ENCODE data around the gene FBP2. TPM values are rescaled to one million over a fixed set of nuclear protein-coding genes. Genes with fewer than 3 reads are reported as not detected.

The FBP2 gene
- total and polyA plus RNA-seq, 10 of the 15 experiments (the other 5 are each of a cell fraction or from before 2014, with no cell fraction given) = 0.07 to 1.1 (median 0.12) TPM; not detected in 6

GRCh38 chr9:94577036-94577435 is 16.6 kb downstream of the FBP2 start:
- no peak overlapping the region for H2AFZ ChIP-seq (ENCODE audit: control insufficient read depth, low read depth, low read length)
- ATAC-seq (no peak), DNase-seq (ENCODE audit: low read depth, low spot score) (no peak), FAIRE-seq (no peak)
- intact Hi-C loops (cut with micrococcal nuclease; ENCODE audit: unreplicated experiment) (no loop called here), in situ Hi-C loops (cut with MboI) (no loop called here)
- no peaks in the 10 kb centered on the region for H3K27me3 ChIP-seq (replicated peaks in 1 of 2; ENCODE audit: control insufficient read depth in 2 of 2, insufficient read depth in 2 of 2, low read length in 1 of 2)
- no peak overlapping the region for H3K4me2 ChIP-seq (ENCODE audit: control insufficient read depth, insufficient read depth)
- H3K9ac ChIP-seq (ENCODE audit: control insufficient read depth, insufficient read depth, low read length) = no peak overlapping the region
- H4K20me1 ChIP-seq (ENCODE audit: control insufficient read depth, insufficient read depth) = no peaks in the 10 kb centered on the region
- H3K9me3 ChIP-seq (replicated peaks; ENCODE audit: control insufficient read depth, insufficient read depth, low read length) = no peaks in the 10 kb centered on the region
- H3K36me3 ChIP-seq (ENCODE audit: control insufficient read depth in 2 of 2, insufficient read depth in 2 of 2, low read length in 1 of 2) = no peaks in the 10 kb centered on the region
- TF ChIP-seq ZNF207 (IDR thresholded peaks at IDR 0.05; ENCODE audit: borderline replicate concordance) (no peak), BMI1 (IDR thresholded peaks at IDR 0.05; ENCODE audit: borderline replicate concordance) (no peak), NR2F1 (conservative IDR thresholded peaks at IDR 0.05) (0 out of 2 replicates have a peak, but pooled peaks have one; percentile 27)
- WGBS (ENCODE audit: insufficient coverage, insufficient replicate concordance, low lambda C conversion rate, missing lambda C conversion rate) = 6% methylated on average over 1 of the region's 1 CpG
- ChIA-PET CTCF (no interaction called here), SMC1A (ENCODE audit: uncharacterized antibody, unreplicated experiment) (interaction anchor here (1.1 kb wide), 1 partner anchor 9 kb away, joined by 4 read pairs; no protein-coding TSS in a partner anchor), POLR2A (no interaction called here), RAD21 (ENCODE audit: unreplicated experiment) (no interaction called here)
- no peak overlapping the region for H3K4me3 ChIP-seq
- no peaks in the 10 kb centered on the region; the same call in 1 of the 2 replicates for H3K4me1 ChIP-seq (ENCODE audit: control insufficient read depth, insufficient read depth, low read length)
- no TSS peak for BruUV-seq (replicated peaks)
- H3K79me2 ChIP-seq (ENCODE audit: control insufficient read depth, insufficient read depth, low read length) = no peaks in the 10 kb centered on the region
- no peak overlapping the region for H3K27ac ChIP-seq (ENCODE audit: control insufficient read depth, insufficient read depth)

GRCh38 chr9:94576131-94576530 is 17.5 kb downstream of the FBP2 start:
- H3K9me3 ChIP-seq (replicated peaks; ENCODE audit: control insufficient read depth, insufficient read depth, low read length) = no peaks in the 10 kb centered on the region
- H3K9ac ChIP-seq (ENCODE audit: control insufficient read depth, insufficient read depth, low read length) = no peak overlapping the region
- in situ Hi-C loops (cut with MboI) (no loop called here), intact Hi-C loops (cut with micrococcal nuclease; ENCODE audit: unreplicated experiment) (no loop called here)
- ChIA-PET CTCF (no interaction called here), POLR2A (no interaction called here), RAD21 (ENCODE audit: unreplicated experiment) (no interaction called here), SMC1A (ENCODE audit: uncharacterized antibody, unreplicated experiment) (no interaction called here)
- no peaks in the 10 kb centered on the region for H3K36me3 ChIP-seq (ENCODE audit: control insufficient read depth in 2 of 2, insufficient read depth in 2 of 2, low read length in 1 of 2)
- ATAC-seq (peak; percentile 28; the same call in 1 of the 3 replicates), FAIRE-seq (no peak), DNase-seq (ENCODE audit: low read depth, low spot score) (no peak)
- H2AFZ ChIP-seq (ENCODE audit: control insufficient read depth, low read depth, low read length) = no peak overlapping the region
- no TSS peak for BruUV-seq (replicated peaks)
- no peak overlapping the region for H3K4me3 ChIP-seq
- H3K4me1 ChIP-seq (ENCODE audit: control insufficient read depth, insufficient read depth, low read length) = no peaks in the 10 kb centered on the region; the same call in 1 of the 2 replicates
- no peaks in the 10 kb centered on the region for H3K79me2 ChIP-seq (ENCODE audit: control insufficient read depth, insufficient read depth, low read length)
- no peaks in the 10 kb centered on the region; a peak in 2 of 4 replicates for H3K27me3 ChIP-seq (replicated peaks in 1 of 2; ENCODE audit: control insufficient read depth in 2 of 2, insufficient read depth in 2 of 2, low read length in 1 of 2)
- H3K4me2 ChIP-seq (ENCODE audit: control insufficient read depth, insufficient read depth) = no peak overlapping the region
- WGBS (ENCODE audit: insufficient coverage, insufficient replicate concordance, low lambda C conversion rate, missing lambda C conversion rate) = 32% methylated on average over 2 of the region's 2 CpGs
- no peaks in the 10 kb centered on the region for H4K20me1 ChIP-seq (ENCODE audit: control insufficient read depth, insufficient read depth)
- no peak overlapping the region for H3K27ac ChIP-seq (ENCODE audit: control insufficient read depth, insufficient read depth)
- TF ChIP-seq RUNX3 (IDR thresholded peaks at IDR 0.05; ENCODE audit: low read length) (peak; percentile 38), TAF1 (IDR thresholded peaks at IDR 0.05; ENCODE audit: borderline replicate concordance, low read depth, low read length) (no peak), IKZF1 (conservative IDR thresholded peaks at IDR 0.05) (peak; percentile 31; the same call in 1 of the 2 replicates), RELB (IDR thresholded peaks at IDR 0.05; ENCODE audit: low read depth) (no peak), SPI1 (IDR thresholded peaks at IDR 0.05; ENCODE audit: borderline replicate concordance, insufficient read depth, low read depth, low read length) (peak; percentile 77; the same call in 1 of the 2 replicates)
